Activated T-cell treated with anti-CD3 and anti-CD28 coated beads for 24 hours (primary cell): ENCODE results near the gene TMEM69.
"Not testable (repeated sequence)": the region's sequence is repeated elsewhere in the genome, so short reads cannot be mapped to it uniquely, and the experiment has no call there.

Source experiments
- DNase-seq: peaks from one replicate; pipeline ENCODE4 v3.0.0-alpha.2; 2020; ENCODE audit warnings: low read depth

Gene TMEM69

DNA sequence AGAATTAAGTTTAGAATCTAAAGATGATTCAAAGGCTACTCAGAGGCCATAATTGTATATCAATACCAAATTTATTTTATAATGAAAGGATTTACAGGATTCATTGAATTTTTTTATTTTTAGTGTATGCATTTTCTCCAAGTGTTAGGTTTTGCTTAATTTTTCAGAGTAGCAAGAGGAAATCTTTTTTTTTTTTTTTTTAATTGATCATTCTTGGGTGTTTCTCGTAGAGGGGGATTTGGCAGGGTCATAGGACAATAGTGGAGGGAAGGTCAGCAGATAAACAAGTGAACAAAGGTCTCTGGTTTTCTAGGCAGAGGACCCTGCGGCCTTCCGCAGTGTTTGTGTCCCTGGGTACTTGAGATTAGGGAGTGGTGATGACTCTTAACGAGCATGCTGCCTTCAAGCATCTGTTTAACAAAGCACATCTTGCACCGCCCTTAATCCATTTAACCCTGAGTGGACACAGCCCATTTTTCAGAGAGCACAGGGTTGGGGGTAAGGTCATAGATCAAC is 51.7 kb downstream of the TMEM69 start:
- not testable (repeated sequence) for DNase-seq
